Measurements from ENCODE around the gene PTCH2.

DNA sequence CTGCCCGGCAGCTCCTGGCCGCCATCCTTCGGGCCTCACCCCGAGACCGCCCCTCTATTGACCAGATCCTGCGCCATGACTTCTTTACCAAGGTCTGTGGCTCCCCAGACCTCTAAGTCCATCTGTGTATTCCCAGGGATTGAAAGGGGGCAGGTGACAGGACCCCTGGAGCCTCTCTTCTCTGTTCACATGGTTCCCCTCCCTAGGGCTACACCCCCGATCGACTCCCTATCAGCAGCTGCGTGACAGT, 40.1 kb downstream of the PTCH2 start:
- TF ChIP-seq, protein P1, sequence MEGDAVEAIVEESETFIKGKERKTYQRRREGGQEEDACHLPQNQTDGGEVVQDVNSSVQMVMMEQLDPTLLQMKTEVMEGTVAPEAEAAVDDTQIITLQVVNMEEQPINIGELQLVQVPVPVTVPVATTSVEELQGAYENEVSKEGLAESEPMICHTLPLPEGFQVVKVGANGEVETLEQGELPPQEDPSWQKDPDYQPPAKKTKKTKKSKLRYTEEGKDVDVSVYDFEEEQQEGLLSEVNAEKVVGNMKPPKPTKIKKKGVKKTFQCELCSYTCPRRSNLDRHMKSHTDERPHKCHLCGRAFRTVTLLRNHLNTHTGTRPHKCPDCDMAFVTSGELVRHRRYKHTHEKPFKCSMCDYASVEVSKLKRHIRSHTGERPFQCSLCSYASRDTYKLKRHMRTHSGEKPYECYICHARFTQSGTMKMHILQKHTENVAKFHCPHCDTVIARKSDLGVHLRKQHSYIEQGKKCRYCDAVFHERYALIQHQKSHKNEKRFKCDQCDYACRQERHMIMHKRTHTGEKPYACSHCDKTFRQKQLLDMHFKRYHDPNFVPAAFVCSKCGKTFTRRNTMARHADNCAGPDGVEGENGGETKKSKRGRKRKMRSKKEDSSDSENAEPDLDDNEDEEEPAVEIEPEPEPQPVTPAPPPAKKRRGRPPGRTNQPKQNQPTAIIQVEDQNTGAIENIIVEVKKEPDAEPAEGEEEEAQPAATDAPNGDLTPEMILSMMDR (IDR thresholded peaks at IDR 0.05), result no peak
- no peak for TF ChIP-seq POLR2A (IDR thresholded peaks at IDR 0.05)

Measured in Peyer's patch (tissue), 4 donors.